Stimulated activated naive CD8-positive, alpha-beta T cell treated with anti-CD3 and anti-CD28 coated beads, Interleukin-15, amount 100 ng/mL, for 72 hours (primary cell): ENCODE measurements around the gene GLIPR1L2.

Experiments
- ATAC-seq: fragments of 150-1000 bp; cut with Tn5 transposase; 2 replicates; pipeline ENCODE4 v1.10.0; 2021; ENCODE audit warnings: mild to moderate bottlenecking, moderate library complexity
- DNase-seq, 2 donors: peaks; one replicate each; pipeline ENCODE4 v3.0.0; 2021 to 2022
- H3K27ac Mint-ChIP-seq, 2 donors: one replicate each; pipeline ENCODE4 v1.8.0; 2022; ENCODE audit warnings: mild to moderate bottlenecking in 2 of 2, mixed read lengths in 2 of 2, moderate library complexity in 2 of 2
- H3K27me3 Mint-ChIP-seq: one replicate; pipeline ENCODE4 v1.8.0; 2022; ENCODE audit warnings: mixed read lengths
- H3K4me1 Mint-ChIP-seq: one replicate; pipeline ENCODE4 v1.8.0; 2022; ENCODE audit warnings: mild to moderate bottlenecking, mixed read lengths
- H3K4me3 Mint-ChIP-seq, 2 donors: one replicate each; pipeline ENCODE4 v1.8.0; 2022; ENCODE audit warnings: mild to moderate bottlenecking in 2 of 2, mixed read lengths in 2 of 2, moderate library complexity in 1 of 2
- H3K9me3 Mint-ChIP-seq, 2 donors: one replicate each; pipeline ENCODE4 v1.8.0; 2022; ENCODE audit warnings: mixed read lengths in 2 of 2

The GLIPR1L2 gene

GRCh38 chr12:75478116-75478794 is 87.4 kb downstream of the GLIPR1L2 start:
- Mint-ChIP-seq H3K4me3 (peak overlapping the region; percentile 24 to 25), H3K9me3 (no peaks in the 10 kb centered on the region)

GRCh38 chr12:75479963-75480461 is 89.1 kb downstream of the GLIPR1L2 start:
- Mint-ChIP-seq H3K4me1 (peaks cover 74% of the 10 kb centered on the region), H3K4me3 (peak overlapping the region; percentile 70 to 87), H3K9me3 (no peaks in the 10 kb centered on the region), H3K27me3 (no peaks in the 10 kb centered on the region), H3K27ac (peak overlapping the region; percentile 82 to 97)
- ATAC-seq (peak; percentile 31), DNase-seq (no peak)

More at GRCh38 chr12:75478116-75478794, 87.4 kb downstream of the GLIPR1L2 start:
- Mint-ChIP-seq H3K27ac (peak overlapping the region in 1 of 2 donors; percentile 38), H3K4me1 (peaks cover 57% of the 10 kb centered on the region), H3K27me3 (peaks cover 7% of the 10 kb centered on the region)
- ATAC-seq (peak; percentile 69), DNase-seq (peak in 1 of 2 donors; percentile 61)

- peak within 1 kb of the TSS; percentile 82 to 97 for H3K27ac Mint-ChIP-seq
- ATAC-seq (peak; percentile 86), DNase-seq (peak; percentile 70 to 78)
- peak within 1 kb of the TSS; percentile 70 to 87 for H3K4me3 Mint-ChIP-seq
- no peaks in the 10 kb centered on the region for H3K9me3 Mint-ChIP-seq
- no peaks in the 10 kb centered on the region for H3K27me3 Mint-ChIP-seq
- H3K4me1 Mint-ChIP-seq: peaks cover 76% of the 10 kb centered on the region
These were observed 89.6 kb downstream of the GLIPR1L2 start, which contains the start of gene GLIPR1 for GRCh38 chr12:75480469-75480949. Gene GLIPR1 (plus strand): TSS chr12:75480755. CDS start chr12:75480881, 126 bp downstream.

GRCh38 chr12:75481013-75481705 is 90.3 kb downstream of the GLIPR1L2 start:
- Mint-ChIP-seq H3K27ac (peak overlapping the region; percentile 82 to 97), H3K4me3 (peak overlapping the region; percentile 70 to 87), H3K4me1 (peaks cover 72% of the 10 kb centered on the region), H3K9me3 (no peaks in the 10 kb centered on the region), H3K27me3 (no peaks in the 10 kb centered on the region)
- ATAC-seq: peak; percentile 16
- DNase-seq: no peak

- H3K9me3 Mint-ChIP-seq: no peaks in the 10 kb centered on the region
- H3K4me3 Mint-ChIP-seq: peak overlapping the region; percentile 70 to 87
- peaks cover 69% of the 10 kb centered on the region for H3K4me1 Mint-ChIP-seq
- no peaks in the 10 kb centered on the region for H3K27me3 Mint-ChIP-seq
- DNase-seq: no peak
- no peak for ATAC-seq
- peak overlapping the region; percentile 82 to 94 for H3K27ac Mint-ChIP-seq
These were observed 90.9 kb downstream of the GLIPR1L2 start for GRCh38 chr12:75481774-75482173.
